Measurements from ENCODE around the gene IKZF2.

Gene IKZF2

GRCh38 chr2:213167271-213167930 is 16.0 kb upstream of the IKZF2 start:
- no peak for DNase-seq (ENCODE audit: low read depth)
- TF ChIP-seq CTCF (IDR thresholded peaks at IDR 0.05; ENCODE audit: low read depth, low read length, missing control alignments), result no peak
- no peak overlapping the region for H3K4me3 ChIP-seq (ENCODE audit: low read depth, low read length)
- in situ Hi-C loops (cut with HindIII; ENCODE audit: low sequenced_read_pairs), result loop anchor here (25.0 kb wide), 1 partner anchor 480 kb away; no protein-coding TSS in a partner anchor

- H3K4me3 ChIP-seq (ENCODE audit: low read depth, low read length), result no peak overlapping the region
- in situ Hi-C loops (cut with HindIII; ENCODE audit: low sequenced_read_pairs), result loop anchor here (25.0 kb wide), 1 partner anchor 479 kb away; no protein-coding TSS in a partner anchor
- TF ChIP-seq CTCF (IDR thresholded peaks at IDR 0.05; ENCODE audit: low read depth, low read length, missing control alignments), result no peak
- DNase-seq (ENCODE audit: low read depth), result no peak
These were observed 14.7 kb upstream of the IKZF2 start for GRCh38 chr2:213166109-213166508.

GRCh38 chr2:213164263-213164662 is 12.9 kb upstream of the IKZF2 start:
- no peak overlapping the region for H3K4me3 ChIP-seq (ENCODE audit: low read depth, low read length)
- no peak for DNase-seq (ENCODE audit: low read depth)
- in situ Hi-C loops (cut with HindIII; ENCODE audit: low sequenced_read_pairs), result loop anchor here (25.0 kb wide), 1 partner anchor 477 kb away; no protein-coding TSS in a partner anchor
- TF ChIP-seq CTCF (IDR thresholded peaks at IDR 0.05; ENCODE audit: low read depth, low read length, missing control alignments), result no peak

GRCh38 chr2:213162516-213163118 is 11.2 kb upstream of the IKZF2 start:
- TF ChIP-seq CTCF (IDR thresholded peaks at IDR 0.05; ENCODE audit: low read depth, low read length, missing control alignments), result no peak
- DNase-seq (ENCODE audit: low read depth), result no peak
- H3K4me3 ChIP-seq (ENCODE audit: low read depth, low read length), result no peak overlapping the region
- in situ Hi-C loops (cut with HindIII; ENCODE audit: low sequenced_read_pairs), result loop anchor here (25.0 kb wide), 1 partner anchor 475 kb away; no protein-coding TSS in a partner anchor

- TF ChIP-seq CTCF (IDR thresholded peaks at IDR 0.05; ENCODE audit: low read depth, low read length, missing control alignments), result no peak
- in situ Hi-C loops (cut with HindIII; ENCODE audit: low sequenced_read_pairs), result loop anchor here (25.0 kb wide), 1 partner anchor 475 kb away; no protein-coding TSS in a partner anchor
- H3K4me3 ChIP-seq (ENCODE audit: low read depth, low read length), result no peak overlapping the region
- no peak for DNase-seq (ENCODE audit: low read depth)
These were observed 10.5 kb upstream of the IKZF2 start for GRCh38 chr2:213161759-213162515.

- in situ Hi-C loops (cut with HindIII; ENCODE audit: low sequenced_read_pairs), result loop anchor here (25.0 kb wide), 1 partner anchor 472 kb away; no protein-coding TSS in a partner anchor
- TF ChIP-seq CTCF (IDR thresholded peaks at IDR 0.05; ENCODE audit: low read depth, low read length, missing control alignments), result no peak
- no peak for DNase-seq (ENCODE audit: low read depth)
- H3K4me3 ChIP-seq (ENCODE audit: low read depth, low read length), result no peak overlapping the region
These were observed 8.4 kb upstream of the IKZF2 start for GRCh38 chr2:213159768-213160167.

Measured in astrocyte of the cerebellum (primary cell).